GM08714 (cell line): ENCODE data around the gene PLCB1.

Experiments
- H3K4me3 ChIP-seq: fragments of 200-500 bp; sonication (Bioruptor generic); 2 replicates; pipeline ENCODE4 v1.5.1; 2014; ENCODE audit warnings: mild to moderate bottlenecking, low read length, inconsistent platforms
- ZNF274 ChIP-seq: IDR thresholded peaks from 2 replicates; pipeline ENCODE4 v1.6.1; 2012; ENCODE audit warnings: mild to moderate bottlenecking, low read depth, low read length

The PLCB1 gene

DNA sequence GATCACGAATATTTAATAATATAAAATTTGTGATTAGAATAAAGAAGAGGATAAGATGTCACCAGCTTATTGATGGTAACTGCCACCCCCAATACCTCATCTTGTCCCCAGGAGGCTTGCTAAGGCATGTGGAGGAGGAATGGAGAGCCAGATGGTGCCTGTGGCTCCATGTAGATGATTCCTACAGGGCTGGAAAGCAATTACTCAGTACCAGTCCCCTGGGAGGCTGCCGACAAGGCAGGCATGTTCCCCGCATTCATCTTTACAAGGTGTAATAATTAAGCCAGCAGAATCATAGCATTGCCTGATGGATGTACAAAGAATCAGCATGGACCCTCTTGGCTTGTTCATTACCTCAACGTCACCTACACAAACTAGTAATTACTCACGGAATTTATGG lies 155.3 kb downstream of the PLCB1 start:
- no peak overlapping the region for H3K4me3 ChIP-seq

DNA sequence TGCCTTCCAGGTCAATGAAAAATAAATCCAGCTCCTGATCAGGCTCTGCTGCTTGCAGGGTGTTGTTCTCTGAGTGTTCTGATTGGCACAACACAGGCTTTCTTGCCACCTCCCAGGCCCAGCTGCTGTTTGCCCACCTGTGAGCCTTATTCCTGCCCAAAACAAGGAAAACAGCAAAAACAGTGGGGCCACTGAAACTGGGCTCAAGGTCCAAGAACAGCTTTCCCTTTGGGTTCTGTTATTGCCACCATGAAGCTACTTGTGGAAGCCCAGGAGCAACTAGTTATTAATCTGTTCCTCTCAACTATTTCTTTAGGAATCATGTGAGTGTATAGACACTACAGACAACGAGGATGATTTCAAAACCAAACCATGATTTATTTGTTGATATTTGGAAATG lies 159.1 kb downstream of the PLCB1 start:
- H3K4me3 ChIP-seq, result no peak overlapping the region
- TF ChIP-seq ZNF274, result no peak

More for the DNA sequence above, 155.3 kb downstream of the PLCB1 start:
- TF ChIP-seq ZNF274, result no peak

- TF ChIP-seq ZNF274, result no peak
- H3K4me3 ChIP-seq, result no peak overlapping the region
Observed at GRCh38 chr20:8291873-8292272, 159.8 kb downstream of the PLCB1 start.

DNA sequence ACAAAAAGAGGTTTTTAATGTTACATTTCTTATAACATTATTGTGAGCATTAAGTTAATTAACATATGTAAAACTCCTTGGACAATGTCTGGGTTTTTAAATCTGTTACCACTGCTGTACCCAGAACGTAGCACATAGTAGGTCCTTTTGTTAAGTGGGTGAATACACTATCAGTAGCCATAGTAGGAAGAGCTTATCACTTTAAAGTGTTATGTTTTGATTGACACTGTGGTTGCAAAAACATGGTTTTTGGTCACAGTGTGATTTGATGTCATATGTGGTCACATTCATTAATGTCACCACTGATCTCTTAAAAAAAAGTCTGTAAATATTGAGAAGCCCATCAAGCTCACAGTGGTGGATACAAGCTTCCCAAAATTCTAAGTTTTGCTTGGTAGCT lies 160.7 kb downstream of the PLCB1 start:
- H3K4me3 ChIP-seq, result no peak overlapping the region
- TF ChIP-seq ZNF274, result no peak

GRCh38 chr20:8293750-8294149 lies 161.7 kb downstream of the PLCB1 start:
- no peak overlapping the region for H3K4me3 ChIP-seq
- no peak for TF ChIP-seq ZNF274

GRCh38 chr20:8296536-8296935 lies 164.5 kb downstream of the PLCB1 start:
- no peak overlapping the region for H3K4me3 ChIP-seq
- no peak for TF ChIP-seq ZNF274

DNA sequence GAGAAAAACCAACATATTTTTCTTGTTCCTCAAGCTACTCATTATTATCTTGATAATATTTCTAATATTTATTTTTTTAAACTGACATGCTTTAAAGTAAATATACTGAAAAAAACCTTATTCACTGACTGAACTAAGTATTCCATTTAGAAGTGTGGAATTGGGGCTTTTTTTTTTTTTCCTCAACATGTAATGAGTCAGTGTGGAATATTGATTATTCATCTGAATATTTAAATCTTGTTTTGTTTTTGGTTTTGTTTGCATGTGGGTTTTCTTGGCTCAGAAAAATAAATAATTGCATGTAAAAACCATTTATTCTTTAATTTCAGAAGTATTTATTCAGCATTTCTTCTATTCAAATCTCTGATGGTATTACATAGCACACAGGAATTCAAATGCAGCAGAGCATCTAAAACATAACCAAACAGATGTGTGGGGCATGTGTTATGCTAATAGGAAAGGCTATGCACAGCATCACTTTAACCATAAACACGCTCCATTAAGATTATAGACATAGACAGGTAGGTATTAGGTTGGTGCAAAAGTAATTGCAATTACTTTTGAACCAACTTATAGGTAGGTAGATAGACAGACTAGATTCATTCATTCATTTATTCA lies 166.5 kb downstream of the PLCB1 start:
- no peak for TF ChIP-seq ZNF274
- no peak overlapping the region for H3K4me3 ChIP-seq

GRCh38 chr20:8299921-8300320 lies 167.9 kb downstream of the PLCB1 start:
- no peak overlapping the region for H3K4me3 ChIP-seq

GRCh38 chr20:8301655-8302054 lies 169.6 kb downstream of the PLCB1 start:
- no peak for TF ChIP-seq ZNF274
- H3K4me3 ChIP-seq, result no peak overlapping the region

More at GRCh38 chr20:8299921-8300320, 167.9 kb downstream of the PLCB1 start:
- no peak for TF ChIP-seq ZNF274

GRCh38 chr20:8303651-8304050 lies 171.6 kb downstream of the PLCB1 start:
- no peak for TF ChIP-seq ZNF274
- H3K4me3 ChIP-seq, result no peak overlapping the region

- no peak overlapping the region for H3K4me3 ChIP-seq
- no peak for TF ChIP-seq ZNF274
Observed at GRCh38 chr20:8304124-8304816, 172.2 kb downstream of the PLCB1 start.

DNA sequence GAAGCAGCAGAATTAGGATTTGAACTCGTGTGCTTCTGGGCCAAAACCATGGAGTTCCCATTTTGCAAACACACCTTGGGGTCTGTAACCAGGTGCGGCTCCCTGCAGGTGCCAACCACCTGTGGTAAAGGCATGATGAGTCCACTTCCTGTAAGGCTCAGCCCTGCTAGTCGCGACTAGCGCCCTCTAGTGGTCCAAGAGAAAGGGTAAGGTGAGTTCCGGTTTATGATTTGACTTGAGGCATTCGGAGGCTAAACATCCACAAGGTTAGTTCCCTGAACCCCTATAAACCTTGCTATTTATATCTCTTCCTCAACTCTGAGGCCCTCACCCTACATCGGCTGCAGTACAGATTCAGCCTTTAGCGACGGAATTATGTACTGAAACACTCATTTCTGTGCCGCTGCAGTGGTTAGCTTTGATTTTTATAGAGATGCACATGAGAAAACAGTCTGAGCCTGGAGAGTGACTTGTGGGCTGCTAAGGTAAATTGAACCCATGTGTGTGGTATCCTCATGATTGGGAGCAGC lies 173.4 kb downstream of the PLCB1 start:
- no peak for TF ChIP-seq ZNF274
- H3K4me3 ChIP-seq, result no peak overlapping the region

- TF ChIP-seq ZNF274, result no peak
- no peak overlapping the region for H3K4me3 ChIP-seq
Observed at GRCh38 chr20:8306937-8307336, 174.9 kb downstream of the PLCB1 start.

- TF ChIP-seq ZNF274, result no peak
Observed at GRCh38 chr20:8309634-8310033, 177.6 kb downstream of the PLCB1 start.

DNA sequence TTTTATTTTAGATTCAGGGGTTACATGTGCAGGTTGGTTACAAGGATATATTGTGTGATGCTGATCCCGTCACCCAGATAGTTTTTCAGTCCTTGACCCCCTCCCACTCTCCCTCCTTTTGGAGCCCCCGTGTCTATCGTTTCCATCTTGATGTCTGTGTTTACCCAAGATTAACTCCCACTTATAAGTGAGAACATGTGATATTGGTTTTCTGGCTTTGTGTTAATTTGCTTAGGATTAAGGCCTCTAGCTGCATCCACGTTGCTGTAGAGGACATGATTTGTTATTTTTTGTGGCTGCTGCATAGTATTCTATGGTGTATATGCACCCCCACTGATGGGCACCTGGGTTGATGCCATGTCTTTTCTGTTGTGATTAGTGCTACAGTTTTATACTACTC lies 178.6 kb downstream of the PLCB1 start:
- no peak overlapping the region for H3K4me3 ChIP-seq
- TF ChIP-seq ZNF274, result no peak

More at GRCh38 chr20:8309634-8310033, 177.6 kb downstream of the PLCB1 start:
- H3K4me3 ChIP-seq, result no peak overlapping the region
